Dermis microvascular lymphatic vessel endothelial cell (primary cell): Measurements from ENCODE around the gene IGFBP3. TPM values are rescaled to one million over a fixed set of nuclear protein-coding genes. Genes with fewer than 3 reads are reported as not detected.

Source experiments
- DNase-seq, 2 donors: peaks; one replicate each; pipeline versions ENCODE4 v3.0.0 to v3.0.0-alpha.2; 2010; ENCODE audit warnings: low read depth in 2 of 2
- total RNA-seq: library from RNA; depleted of rRNA; stranded (reverse); fragments of >200 nt; gene quantifications from 2 replicates; pipeline ENCODE4 v1.2.1, GENCODE V29; 2014

The IGFBP3 gene
- total RNA-seq, 1 donor from 2014 or later, result 1.7 TPM

GRCh38 chr7:45892407-45893035, 28.6 kb downstream of the IGFBP3 start:
- DNase-seq, result no peak

- DNase-seq, result no peak
Observed at GRCh38 chr7:45891462-45892402, 29.3 kb downstream of the IGFBP3 start.

GRCh38 chr7:45890902-45891461, 30.1 kb downstream of the IGFBP3 start:
- DNase-seq, result peak; percentile 16 to 47

GRCh38 chr7:45890125-45890901, 30.8 kb downstream of the IGFBP3 start:
- DNase-seq, result no peak

GRCh38 chr7:45889367-45890067, 31.6 kb downstream of the IGFBP3 start:
- DNase-seq, result peak in 1 of 2 donors; percentile 42

- peak in 1 of 2 donors; percentile 18 for DNase-seq
Observed at GRCh38 chr7:45888993-45889366, 32.1 kb downstream of the IGFBP3 start.

- DNase-seq, result peak in 1 of 2 donors; percentile 57
Observed at GRCh38 chr7:45888185-45888992, 32.7 kb downstream of the IGFBP3 start, which contains the start of gene IGFBP1. Gene IGFBP1 (plus strand): TSS chr7:45888488. CDS start chr7:45888653, 165 bp downstream.

GRCh38 chr7:45886931-45887667, 34.0 kb downstream of the IGFBP3 start:
- no peak for DNase-seq

- DNase-seq, result peak in 1 of 2 donors; percentile 11
Observed at GRCh38 chr7:45885264-45885882, 35.7 kb downstream of the IGFBP3 start.

GRCh38 chr7:45884136-45884535, 36.9 kb downstream of the IGFBP3 start:
- no peak for DNase-seq

- DNase-seq, result no peak
Observed at GRCh38 chr7:45882465-45882810, 38.6 kb downstream of the IGFBP3 start.

- DNase-seq, result peak; percentile 33 to 56
Observed at GRCh38 chr7:45881759-45882464, 39.2 kb downstream of the IGFBP3 start.

- DNase-seq, result no peak
Observed at GRCh38 chr7:45881280-45881758, 39.8 kb downstream of the IGFBP3 start.

- DNase-seq, result no peak
Observed at GRCh38 chr7:45880433-45880860, 40.6 kb downstream of the IGFBP3 start.

- DNase-seq, result no peak
Observed at GRCh38 chr7:45878457-45879144, 42.5 kb downstream of the IGFBP3 start.

GRCh38 chr7:45876519-45876918, 44.6 kb downstream of the IGFBP3 start:
- DNase-seq, result no peak

- DNase-seq, result peak in 1 of 2 donors; percentile 82
Observed at GRCh38 chr7:45874408-45875131, 46.5 kb downstream of the IGFBP3 start.
